H9 (cell line): ENCODE results near the gene RNPS1. TPM values are rescaled to one million over a fixed set of nuclear protein-coding genes. Genes with fewer than 3 reads are reported as not detected.

Experiments used
- DNase-seq: peaks from one replicate; pipeline ENCODE4 v3.0.0-alpha.2; 2017
- H2AFZ ChIP-seq: one replicate; pipeline ENCODE4 v1.6.1; 2013; ENCODE audit warnings: mild to moderate bottlenecking, low read length, control low read depth, moderate library complexity
- H2AK5ac ChIP-seq: 2 replicates; pipeline ENCODE4 v1.6.1; 2013; ENCODE audit warnings: low read length, control low read depth, mixed read lengths; ENCODE audit not compliant: insufficient read length
- H2BK120ac ChIP-seq: one replicate; pipeline ENCODE4 v1.6.1; 2013; ENCODE audit warnings: low read depth, mild to moderate bottlenecking, low read length, control low read depth, inconsistent platforms; ENCODE audit not compliant: poor library complexity, severe bottlenecking
- H2BK12ac ChIP-seq: 2 replicates; pipeline ENCODE4 v1.6.1; 2013; ENCODE audit warnings: low read length, control low read depth, mixed read lengths, low read depth; ENCODE audit not compliant: insufficient read length
- H2BK15ac ChIP-seq: 2 replicates; pipeline ENCODE4 v1.6.1; 2013; ENCODE audit warnings: low read depth, low read length, control low read depth
- H2BK20ac ChIP-seq: one replicate; pipeline ENCODE4 v1.6.1; 2013; ENCODE audit warnings: low read depth, mild to moderate bottlenecking, low read length, control low read depth, inconsistent platforms; ENCODE audit not compliant: poor library complexity, severe bottlenecking
- H2BK5ac ChIP-seq: 2 replicates; pipeline ENCODE4 v1.6.1; 2013; ENCODE audit warnings: low read length, control low read depth, mixed read lengths; ENCODE audit not compliant: insufficient read length
- H3K14ac ChIP-seq: 2 replicates; pipeline ENCODE4 v1.6.1; 2013; ENCODE audit warnings: low read length, control low read depth; ENCODE audit not compliant: insufficient read depth
- H3K18ac ChIP-seq: 2 replicates; pipeline ENCODE4 v1.6.1; 2013; ENCODE audit warnings: low read depth, mild to moderate bottlenecking, mixed read lengths, low read length, control low read depth; ENCODE audit not compliant: insufficient read length
- H3K23ac ChIP-seq: 2 replicates; pipeline ENCODE4 v1.6.1; 2013; ENCODE audit warnings: low read length, control low read depth, mixed read lengths, low read depth; ENCODE audit not compliant: insufficient read length
- H3K23me2 ChIP-seq: 2 replicates; pipeline ENCODE4 v1.6.1; 2013; ENCODE audit warnings: low read depth, mild to moderate bottlenecking, mixed read lengths, low read length, control low read depth; ENCODE audit not compliant: insufficient read length, poor library complexity, severe bottlenecking
- H3K27ac ChIP-seq: 2 replicates; pipeline ENCODE4 v1.5.1; 2013; ENCODE audit warnings: low read length, control low read depth, mixed read lengths, low read depth; ENCODE audit not compliant: insufficient read length
- H3K27me3 ChIP-seq: 2 replicates; pipeline ENCODE4 v1.6.1; 2013; ENCODE audit warnings: low read length, control low read depth, inconsistent platforms; ENCODE audit not compliant: insufficient read depth
- H3K4ac ChIP-seq: 2 replicates; pipeline ENCODE4 v1.6.1; 2013; ENCODE audit warnings: low read depth, mild to moderate bottlenecking, control low read depth, inconsistent platforms, low read length, moderate library complexity
- H3K4me1 ChIP-seq: 2 replicates; pipeline ENCODE4 v1.6.1; 2013; ENCODE audit warnings: low read length, control low read depth, inconsistent platforms; ENCODE audit not compliant: insufficient read depth
- H3K4me2 ChIP-seq: 2 replicates; pipeline ENCODE4 v1.6.1; 2013; ENCODE audit warnings: low read length, control low read depth, mixed read lengths; ENCODE audit not compliant: insufficient read length, insufficient read depth
- H3K56ac ChIP-seq: 2 replicates; pipeline ENCODE4 v1.6.1; 2013; ENCODE audit warnings: low read depth, mild to moderate bottlenecking, mixed read lengths, low read length, control low read depth; ENCODE audit not compliant: insufficient read length
- H3K79me1 ChIP-seq: 2 replicates; pipeline ENCODE4 v1.6.1; 2013; ENCODE audit warnings: low read depth, mild to moderate bottlenecking, moderate library complexity, low read length, control low read depth, inconsistent platforms; ENCODE audit not compliant: insufficient read depth, poor library complexity, severe bottlenecking
- H3K79me2 ChIP-seq: 2 replicates; pipeline ENCODE4 v1.6.1; 2013; ENCODE audit warnings: low read length, control low read depth, inconsistent platforms; ENCODE audit not compliant: insufficient read depth
- H3K9ac ChIP-seq: 2 replicates; pipeline ENCODE4 v1.6.1; 2013; ENCODE audit warnings: low read length, control low read depth, mixed read lengths; ENCODE audit not compliant: insufficient read length; ENCODE audit errors: extremely low read depth
- H3K9me3 ChIP-seq: one replicate; pipeline ENCODE4 v1.6.1; 2013; ENCODE audit warnings: low read depth, low read length, inconsistent platforms; ENCODE audit not compliant: control insufficient read depth
- H3T11ph ChIP-seq: one replicate; pipeline ENCODE4 v1.6.1; 2013; ENCODE audit warnings: mild to moderate bottlenecking, low read length, control low read depth, inconsistent platforms
- H4K20me1 ChIP-seq: one replicate; pipeline ENCODE4 v1.6.1; 2013; ENCODE audit not compliant: control insufficient read depth, insufficient read length, insufficient read depth
- H4K5ac ChIP-seq: 2 replicates; pipeline ENCODE4 v1.6.1; 2013; ENCODE audit warnings: low read depth, mild to moderate bottlenecking, mixed read lengths, low read length, control low read depth; ENCODE audit not compliant: insufficient read length
- H4K8ac ChIP-seq: replicated peaks from 2 replicates; pipeline ENCODE4 v1.6.1; 2013; ENCODE audit warnings: low read length, control low read depth, mixed read lengths, low read depth; ENCODE audit not compliant: insufficient read length
- H4K91ac ChIP-seq: 2 replicates; pipeline ENCODE4 v1.6.1; 2013; ENCODE audit warnings: low read depth, mild to moderate bottlenecking, moderate library complexity, mixed read lengths, low read length, control low read depth; ENCODE audit not compliant: insufficient read length
- H3K27ac Mint-ChIP-seq, 3 experiments: 2 replicates in 2 of 3; 3 replicates in 1 of 3; pipeline ENCODE4 v1.8.0; 2020 to 2021; ENCODE audit warnings: mixed read lengths in 3 of 3, mild to moderate bottlenecking in 1 of 3, moderate library complexity in 1 of 3
- H3K27me3 Mint-ChIP-seq: 2 replicates; pipeline ENCODE4 v1.8.0; 2021; ENCODE audit warnings: low read depth, mild to moderate bottlenecking, moderate library complexity, mixed read lengths
- H3K36me3 Mint-ChIP-seq, 3 experiments: 2 replicates in 2 of 3; 3 replicates in 1 of 3; pipeline ENCODE4 v1.8.0; 2020 to 2021; ENCODE audit warnings: low read depth in 3 of 3, mixed read lengths in 3 of 3; ENCODE audit not compliant: insufficient read depth in 1 of 3
- H3K4me1 Mint-ChIP-seq, 2 experiments: 2 replicates each; pipeline ENCODE4 v1.8.0; 2020; ENCODE audit warnings: mixed read lengths in 2 of 2
- H3K4me3 Mint-ChIP-seq, 2 experiments: 2 replicates in 1 of 2; 3 replicates in 1 of 2; pipeline ENCODE4 v1.8.0; 2020 to 2021; ENCODE audit warnings: mild to moderate bottlenecking in 2 of 2, mixed read lengths in 2 of 2, moderate library complexity in 1 of 2
- H3K9me3 Mint-ChIP-seq, 2 experiments: 2 replicates in 1 of 2; 3 replicates in 1 of 2; pipeline ENCODE4 v1.8.0; 2020; ENCODE audit warnings: mild to moderate bottlenecking in 2 of 2, mixed read lengths in 2 of 2, moderate library complexity in 1 of 2
- WGBS: extraction: QIAGEN DNeasy Blood & Tissue Kit; methylation state at CpG from one replicate; pipeline ENCODE4 v1.1.7; 2013; ENCODE audit warnings: missing lambda C conversion rate, low lambda C conversion rate, mixed read lengths; ENCODE audit not compliant: insufficient read length; ENCODE audit errors: extremely low coverage; 5-methylcytosine and 5-hydroxymethylcytosine counted together
- total RNA-seq: library from RNA; stranded (reverse); gene quantifications from 2 replicates; pipeline ENCODE4 v1.2.1, GENCODE V29; 2021
- TF ChIP-seq, protein P1 (sequence below): fragments of 200-600 bp; sonication (generic); conservative IDR thresholded peaks from 3 replicates; pipeline ENCODE4 v1.8.0; 2021; ENCODE audit warnings: antibody characterized with exemption, mild to moderate bottlenecking

RNPS1 gene
- total RNA-seq, 1 experiment from 2014 or later: 384 TPM

DNA sequence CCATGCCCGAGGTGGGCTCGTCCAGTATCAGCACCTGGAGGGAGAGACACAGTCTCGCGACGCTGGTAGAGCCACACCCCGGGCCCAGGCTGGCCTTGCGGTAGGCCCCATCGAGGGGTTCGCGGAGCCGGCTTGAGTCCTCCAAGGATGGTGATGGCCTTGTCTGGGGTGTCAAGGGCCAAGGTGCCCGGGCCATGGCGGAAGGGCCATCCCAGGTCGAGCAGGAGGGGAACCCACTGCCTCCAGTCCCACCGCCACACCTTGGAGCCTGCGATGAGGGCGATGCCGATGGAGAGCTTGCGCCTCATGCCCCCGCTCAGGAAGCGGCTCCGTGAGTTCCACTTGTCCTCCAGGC is 29.6 kb upstream of the RNPS1 start:
- H3K9me3 ChIP-seq: no peaks in the 10 kb centered on the region
- no peak overlapping the region for H3K9ac ChIP-seq
- no peak overlapping the region for H2BK120ac ChIP-seq
- 0 out of 2 replicates have a peak, but pooled peaks cover 3% of the 10 kb centered on the region for H3K4me1 ChIP-seq
- TF ChIP-seq, protein P1, sequence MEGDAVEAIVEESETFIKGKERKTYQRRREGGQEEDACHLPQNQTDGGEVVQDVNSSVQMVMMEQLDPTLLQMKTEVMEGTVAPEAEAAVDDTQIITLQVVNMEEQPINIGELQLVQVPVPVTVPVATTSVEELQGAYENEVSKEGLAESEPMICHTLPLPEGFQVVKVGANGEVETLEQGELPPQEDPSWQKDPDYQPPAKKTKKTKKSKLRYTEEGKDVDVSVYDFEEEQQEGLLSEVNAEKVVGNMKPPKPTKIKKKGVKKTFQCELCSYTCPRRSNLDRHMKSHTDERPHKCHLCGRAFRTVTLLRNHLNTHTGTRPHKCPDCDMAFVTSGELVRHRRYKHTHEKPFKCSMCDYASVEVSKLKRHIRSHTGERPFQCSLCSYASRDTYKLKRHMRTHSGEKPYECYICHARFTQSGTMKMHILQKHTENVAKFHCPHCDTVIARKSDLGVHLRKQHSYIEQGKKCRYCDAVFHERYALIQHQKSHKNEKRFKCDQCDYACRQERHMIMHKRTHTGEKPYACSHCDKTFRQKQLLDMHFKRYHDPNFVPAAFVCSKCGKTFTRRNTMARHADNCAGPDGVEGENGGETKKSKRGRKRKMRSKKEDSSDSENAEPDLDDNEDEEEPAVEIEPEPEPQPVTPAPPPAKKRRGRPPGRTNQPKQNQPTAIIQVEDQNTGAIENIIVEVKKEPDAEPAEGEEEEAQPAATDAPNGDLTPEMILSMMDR: no peak
- H2AFZ ChIP-seq: no peak overlapping the region
- H3K27me3 Mint-ChIP-seq: no peaks in the 10 kb centered on the region; the same call in 1 of the 2 replicates
- H4K91ac ChIP-seq: no peak overlapping the region
- WGBS: no CpG with 5 or more reads among the region's 22 CpGs
- no peak for DNase-seq
- H3K79me1 ChIP-seq: no peaks in the 10 kb centered on the region
- H3K14ac ChIP-seq: no peak overlapping the region; the same call in 1 of the 2 replicates
- H2BK20ac ChIP-seq: no peak overlapping the region
- no peaks in the 10 kb centered on the region for H3K4me1 Mint-ChIP-seq
- no peak overlapping the region for H3K56ac ChIP-seq
- no peak overlapping the region for H3K18ac ChIP-seq
- no peak overlapping the region for H2BK15ac ChIP-seq
- no peak overlapping the region for H3K4me2 ChIP-seq
- no peaks in the 10 kb centered on the region for H3K9me3 Mint-ChIP-seq
- no peaks in the 10 kb centered on the region for H4K20me1 ChIP-seq
- H3K27ac Mint-ChIP-seq: no peak overlapping the region
- H3T11ph ChIP-seq: no peak overlapping the region
- H3K27ac ChIP-seq: no peak overlapping the region
- H3K4ac ChIP-seq: no peak overlapping the region
- no peak overlapping the region for H2BK5ac ChIP-seq
- no peak overlapping the region for H3K23ac ChIP-seq
- no peaks in the 10 kb centered on the region for H3K23me2 ChIP-seq
- no peak overlapping the region for H3K4me3 Mint-ChIP-seq
- H2BK12ac ChIP-seq: no peak overlapping the region
- no peaks in the 10 kb centered on the region for H3K79me2 ChIP-seq
- H2AK5ac ChIP-seq: no peak overlapping the region
- no peak overlapping the region for H4K8ac ChIP-seq
- H3K36me3 Mint-ChIP-seq: no peaks in the 10 kb centered on the region
- no peaks in the 10 kb centered on the region for H3K27me3 ChIP-seq
- no peak overlapping the region for H4K5ac ChIP-seq
